GM18867 (cell line): ENCODE results near the gene ZNF783.
A peak's percentile ranks its signal among the peaks of the same experiment; 100 is the strongest.

Source experiments
- ATAC-seq: cut with Tn5 transposase; IDR thresholded peaks from one replicate; pipeline ENCODE4 v1.9.1; 2021; ENCODE audit warnings: mild to moderate bottlenecking, moderate library complexity; ENCODE audit not compliant: unreplicated experiment

Gene ZNF783

DNA sequence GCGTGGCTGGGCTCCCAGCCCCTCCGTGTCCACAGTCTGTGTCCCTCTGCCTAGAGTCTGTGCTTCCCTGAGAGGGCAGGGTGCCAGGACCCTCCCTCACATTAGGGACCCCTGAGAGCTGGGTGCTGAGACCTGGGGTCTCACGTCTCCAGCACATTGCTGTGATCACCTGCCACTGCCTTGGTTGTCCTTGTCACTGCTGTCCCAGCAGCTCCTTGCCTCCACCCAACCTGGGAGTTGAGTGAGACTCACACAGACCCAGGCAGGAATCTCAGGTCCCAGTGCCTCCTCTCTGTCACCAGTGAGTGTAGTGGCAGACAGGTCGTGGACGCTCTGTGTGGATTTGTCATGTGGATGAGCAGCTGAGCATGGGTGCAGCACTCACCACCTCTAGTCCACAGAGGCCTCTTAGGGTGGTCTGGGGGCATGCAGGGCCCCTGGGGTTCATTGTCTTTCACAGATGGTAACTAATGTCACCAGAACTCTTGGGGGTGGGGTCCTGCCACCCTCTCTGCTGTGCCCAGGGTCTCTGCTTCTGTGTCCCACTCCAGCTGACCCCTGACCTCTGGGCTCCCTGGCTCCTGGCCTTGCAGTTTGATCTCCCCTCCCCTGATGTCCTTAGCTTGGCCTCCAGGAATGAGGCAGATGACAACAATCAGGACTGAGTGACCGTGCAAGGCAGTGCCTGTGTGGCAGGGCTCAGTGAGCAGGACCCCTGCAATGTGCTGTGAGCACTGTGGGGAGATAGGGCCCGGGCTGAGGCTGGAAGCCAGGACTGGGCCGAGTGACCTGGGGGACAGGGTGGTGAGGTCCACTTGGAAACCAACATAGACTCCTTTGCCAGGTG is 18.9 kb downstream of the ZNF783 start:
- ATAC-seq: no peak

DNA sequence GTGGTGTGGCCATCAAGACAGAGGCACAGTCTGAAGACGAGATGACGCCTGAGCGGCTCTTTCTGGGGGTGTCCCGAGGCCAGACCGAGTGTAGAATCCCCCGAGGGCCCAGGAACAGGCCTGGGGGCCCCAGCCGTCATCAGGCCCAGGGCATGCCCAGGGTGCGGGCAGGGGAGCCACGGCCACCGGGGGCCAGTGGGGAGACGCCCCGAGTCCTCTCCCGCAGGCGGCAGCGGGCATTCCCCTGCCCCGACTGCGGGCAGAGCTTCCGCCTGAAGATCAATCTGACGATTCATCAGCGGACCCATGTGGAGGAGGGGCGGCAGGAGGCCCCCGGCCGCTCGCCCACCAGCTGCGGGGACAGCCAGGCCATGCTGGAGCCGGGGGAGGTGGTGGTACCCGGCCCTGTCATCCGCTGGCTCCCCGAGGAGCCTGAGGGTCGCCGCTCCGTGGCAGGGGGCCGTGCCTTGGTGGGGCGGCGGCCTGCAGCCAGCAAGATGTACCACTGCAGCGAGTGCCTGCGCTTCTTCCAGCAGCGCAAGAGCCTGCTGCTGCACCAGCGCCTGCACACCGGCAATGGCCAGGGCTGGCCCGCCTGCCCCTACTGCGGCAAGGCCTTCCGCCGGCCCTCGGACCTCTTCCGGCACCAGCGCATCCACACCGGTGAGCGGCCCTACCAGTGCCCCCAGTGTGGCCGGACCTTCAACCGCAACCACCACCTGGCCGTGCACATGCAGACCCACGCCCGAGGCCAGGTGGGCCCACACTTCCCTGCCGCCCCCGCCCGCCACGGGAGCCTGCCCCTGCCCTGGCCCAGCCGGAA is 19.7 kb downstream of the ZNF783 start:
- ATAC-seq: no peak

DNA sequence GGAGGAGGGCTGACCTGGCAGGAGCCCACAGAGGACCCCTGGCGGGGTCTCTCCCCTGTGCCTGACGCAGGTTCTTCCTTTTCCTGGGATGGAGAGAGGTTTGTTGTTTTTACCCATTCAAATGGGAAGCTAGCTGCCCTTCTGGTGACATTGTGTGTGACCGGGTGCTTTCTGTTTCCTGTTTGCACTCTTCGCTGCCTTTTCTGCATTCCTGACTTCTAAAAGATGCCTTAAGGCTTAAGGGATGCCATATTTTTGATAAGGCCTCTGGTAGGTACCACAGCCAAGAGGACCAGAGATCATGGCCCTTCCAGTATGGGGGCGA is 20.3 kb downstream of the ZNF783 start:
- no peak for ATAC-seq

DNA sequence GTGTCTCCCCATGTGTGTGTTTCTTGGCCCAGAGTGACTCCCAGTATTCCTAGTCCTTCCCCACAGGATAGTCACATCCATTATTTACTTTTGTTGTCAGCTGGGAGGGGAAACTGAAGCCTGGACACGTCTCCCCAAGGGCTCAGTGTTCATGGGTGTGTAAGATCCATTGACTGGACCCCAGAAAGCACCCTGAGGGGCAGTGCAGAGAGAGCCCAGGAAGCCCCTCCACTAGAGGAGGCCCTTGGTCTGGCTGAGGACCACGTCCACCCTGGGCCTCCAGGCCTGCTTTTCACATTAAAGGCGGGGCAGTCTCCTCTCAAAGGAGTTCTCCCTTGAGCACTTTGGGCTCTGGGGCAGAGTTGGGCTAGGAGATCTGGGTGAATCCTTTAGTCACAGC is 21.3 kb downstream of the ZNF783 start:
- ATAC-seq: no peak

DNA sequence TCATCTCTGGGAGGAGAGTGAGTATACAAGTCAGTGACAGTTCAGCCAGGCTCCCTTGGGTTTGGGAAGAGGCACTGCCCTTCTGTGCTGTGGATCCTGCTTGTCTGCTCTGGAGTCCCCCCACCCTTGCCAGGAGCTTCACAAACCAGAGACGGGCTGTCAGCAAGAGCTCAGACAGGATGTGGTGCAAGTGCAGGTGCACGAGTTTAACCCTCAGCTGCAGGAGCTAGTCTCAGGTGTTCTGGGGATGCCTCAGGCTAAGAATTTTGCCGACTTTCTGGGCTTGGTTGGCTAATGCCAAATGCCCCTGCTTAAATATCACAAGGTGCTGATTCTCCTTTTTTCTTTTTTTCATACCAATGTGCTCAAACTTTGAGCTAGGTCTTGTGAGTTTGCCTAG is 22.3 kb downstream of the ZNF783 start:
- ATAC-seq: no peak

DNA sequence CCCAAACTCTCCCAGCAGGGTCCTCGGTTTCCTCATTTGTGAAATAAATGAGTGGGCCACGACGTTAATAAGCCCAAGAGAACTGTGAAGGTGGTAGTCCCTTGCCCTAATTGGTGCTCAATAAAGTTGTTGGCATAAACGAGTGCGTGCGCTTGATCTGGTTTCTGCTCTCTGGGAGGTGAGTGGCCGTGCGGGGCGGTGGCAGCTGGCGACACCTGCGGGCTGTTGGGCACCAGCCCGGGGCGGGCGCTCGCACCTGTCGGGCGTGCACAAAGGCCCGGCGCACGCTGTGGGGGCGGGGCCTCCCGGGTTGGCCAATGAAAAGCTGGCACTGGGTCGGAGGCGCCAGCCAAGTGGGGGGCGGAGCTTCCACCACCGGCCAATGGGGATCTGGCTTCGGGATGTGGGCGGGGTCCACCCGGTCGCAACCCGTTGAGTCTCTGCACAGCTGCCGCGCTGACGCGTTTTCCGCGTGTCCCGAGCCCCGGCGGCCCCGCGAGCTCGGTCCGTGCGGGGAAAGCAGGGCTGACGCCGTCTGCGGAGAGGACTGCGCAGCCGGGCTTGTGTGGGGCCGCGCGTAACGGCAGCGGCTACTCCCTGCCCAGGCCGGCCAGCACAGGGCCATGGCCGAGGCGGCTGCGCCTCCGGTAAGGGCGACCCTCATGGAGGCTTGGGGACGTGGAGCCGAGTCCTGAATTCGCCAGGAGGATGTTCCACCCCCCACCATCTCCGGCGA is 23.0 kb downstream of the ZNF783 start:
- ATAC-seq: peak; percentile 96

DNA sequence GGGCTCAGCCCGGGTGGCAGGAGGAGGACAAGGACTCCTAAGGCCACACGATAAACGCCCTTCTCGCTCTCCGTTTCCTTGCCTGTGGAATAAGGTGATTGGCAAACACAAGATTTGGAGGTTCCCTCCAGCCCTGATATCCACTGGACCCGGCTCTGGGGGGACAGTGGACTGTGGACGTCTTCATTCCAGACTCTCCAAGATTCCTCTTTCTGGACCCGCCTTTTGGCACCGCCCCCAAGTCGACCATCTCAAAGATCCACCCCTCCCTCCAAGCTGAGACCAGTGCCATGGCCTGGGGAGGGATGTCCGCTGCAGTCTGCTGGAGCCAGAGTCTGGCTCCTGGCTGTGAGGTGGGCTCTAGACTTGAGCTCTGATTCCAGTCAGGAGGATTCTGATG is 23.6 kb downstream of the ZNF783 start:
- no peak for ATAC-seq

DNA sequence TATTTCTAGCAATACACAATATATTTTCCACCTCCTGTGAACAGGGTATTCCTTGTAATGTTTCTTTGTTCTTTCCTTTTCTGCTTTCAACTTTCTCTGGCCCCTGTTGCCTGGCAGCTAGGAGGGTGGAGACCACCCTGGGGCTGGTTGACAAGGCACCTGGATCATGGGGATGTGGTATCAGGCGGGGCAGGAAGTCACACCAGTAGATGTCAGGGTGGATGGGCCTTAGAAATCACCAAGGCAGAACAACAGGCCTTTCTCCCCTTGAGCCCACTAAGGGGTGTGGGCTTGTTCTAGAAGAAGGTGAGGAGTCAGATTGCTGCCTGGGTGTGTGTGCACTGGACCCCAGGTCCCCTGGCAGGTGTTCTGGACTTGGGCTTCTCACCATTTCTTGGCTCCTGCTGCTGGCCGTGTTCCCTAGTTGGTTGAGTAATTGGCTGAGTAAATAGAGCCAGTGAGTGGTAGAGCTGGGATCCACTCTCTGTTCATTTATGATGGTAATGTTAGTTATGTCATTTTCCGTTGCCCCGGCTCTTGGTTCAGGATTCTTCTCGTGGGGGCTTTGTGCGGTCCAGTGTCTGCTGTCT is 24.9 kb downstream of the ZNF783 start:
- ATAC-seq: no peak

DNA sequence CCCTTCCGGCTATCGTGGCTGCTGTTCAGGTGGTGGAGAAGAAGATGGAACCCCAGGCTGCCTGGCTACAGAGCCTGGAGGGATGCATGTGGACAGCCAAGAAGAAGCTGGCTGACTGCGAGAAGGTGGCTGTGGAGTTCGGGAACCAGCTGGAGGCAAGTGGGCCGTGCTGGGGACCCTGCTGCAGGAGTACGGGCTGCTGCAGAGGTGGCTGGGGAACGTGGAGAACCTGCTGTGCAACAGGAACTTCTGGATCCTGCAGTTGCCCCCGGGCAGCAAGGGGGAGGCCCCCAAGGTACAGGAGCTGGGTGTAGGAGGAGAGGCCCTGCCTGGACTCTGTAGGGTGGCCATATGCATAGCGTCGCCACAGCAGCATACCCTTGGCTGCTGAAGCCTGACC is 25.6 kb downstream of the ZNF783 start:
- ATAC-seq: no peak

DNA sequence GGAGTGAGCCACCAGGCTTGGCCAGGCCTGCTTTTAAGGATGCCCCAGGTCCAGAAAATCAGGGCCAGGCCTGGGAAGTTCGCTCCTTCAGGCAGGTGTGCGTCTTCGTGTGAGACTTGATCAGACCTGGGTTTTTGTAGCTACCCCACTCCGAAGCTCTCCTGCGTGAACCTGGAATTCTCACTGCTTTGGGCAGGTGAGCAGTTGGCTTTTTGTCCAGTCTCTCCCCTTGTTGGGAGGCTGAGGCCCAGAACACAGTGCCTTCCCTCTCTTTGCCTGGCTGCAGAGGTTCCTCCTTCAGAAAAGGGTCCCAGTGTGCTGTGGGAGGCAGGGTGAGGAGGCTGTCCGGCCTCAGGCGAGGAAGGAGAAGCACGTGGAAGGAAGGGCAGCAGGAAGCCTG is 27.3 kb downstream of the ZNF783 start:
- no peak for ATAC-seq

GRCh38 chr7:149289856-149290255 is 27.9 kb downstream of the ZNF783 start:
- ATAC-seq: no peak

- ATAC-seq: no peak
These were observed 29.2 kb downstream of the ZNF783 start for GRCh38 chr7:149291036-149291780.

- ATAC-seq: no peak
These were observed 29.9 kb downstream of the ZNF783 start for GRCh38 chr7:149291781-149292461.

- ATAC-seq: no peak
These were observed 30.4 kb downstream of the ZNF783 start for GRCh38 chr7:149292462-149292823.

DNA sequence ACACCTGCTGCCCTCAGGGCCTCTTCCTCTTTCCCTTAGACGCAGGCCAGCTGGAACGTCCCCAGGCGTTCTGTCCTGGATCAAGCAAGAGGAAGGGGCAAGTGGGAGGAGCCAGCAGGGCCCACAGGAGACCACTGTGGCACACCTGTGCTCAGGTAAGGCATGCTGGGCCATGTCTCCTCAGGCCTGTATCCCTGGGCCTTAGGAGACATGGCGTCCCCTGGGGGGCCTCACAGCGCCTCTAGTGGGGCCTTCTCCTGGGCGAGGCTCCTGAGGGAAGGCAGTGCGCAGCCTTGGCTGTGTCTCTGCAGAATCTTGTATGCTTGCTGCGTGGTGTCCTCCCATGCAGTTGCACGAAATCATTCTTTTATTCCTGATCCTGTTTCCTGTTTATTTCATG is 31.3 kb downstream of the ZNF783 start:
- ATAC-seq: no peak

DNA sequence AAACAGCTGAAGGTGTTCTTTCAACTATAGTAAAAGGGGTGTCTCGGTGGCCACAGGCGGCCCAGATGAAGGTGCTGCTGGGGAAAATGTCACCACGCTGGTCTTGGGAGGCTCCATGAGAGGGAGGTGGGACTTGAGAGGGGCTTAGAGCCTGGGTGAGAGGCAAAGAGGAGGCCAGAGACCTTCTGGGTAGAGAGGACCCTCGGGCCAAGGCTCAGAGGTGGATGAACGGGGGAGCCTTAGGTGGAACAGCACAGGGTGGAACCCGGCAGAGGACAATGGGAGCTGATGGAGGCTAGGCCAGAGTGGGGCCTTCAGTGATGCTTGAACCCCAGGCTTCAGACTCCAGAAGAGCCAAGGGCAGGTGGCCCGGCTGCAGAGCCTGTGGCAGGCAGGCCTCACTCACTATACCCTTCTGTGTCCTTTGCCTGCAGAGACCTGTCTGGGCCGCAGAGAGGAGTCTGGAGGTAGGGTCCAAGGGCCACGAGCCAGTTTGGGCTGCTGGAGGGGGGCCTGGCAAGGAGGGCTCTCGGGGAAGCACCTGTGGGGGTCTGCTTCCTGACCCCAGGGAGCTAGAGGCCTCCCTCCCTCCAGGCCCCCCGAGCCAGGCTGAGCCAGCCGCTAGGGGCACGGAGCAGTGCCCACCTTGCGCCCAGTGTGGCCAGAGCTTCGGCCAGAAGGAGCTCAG is 32.1 kb downstream of the ZNF783 start:
- ATAC-seq: no peak

- ATAC-seq: no peak
These were observed 32.9 kb downstream of the ZNF783 start for GRCh38 chr7:149294634-149295480.

DNA sequence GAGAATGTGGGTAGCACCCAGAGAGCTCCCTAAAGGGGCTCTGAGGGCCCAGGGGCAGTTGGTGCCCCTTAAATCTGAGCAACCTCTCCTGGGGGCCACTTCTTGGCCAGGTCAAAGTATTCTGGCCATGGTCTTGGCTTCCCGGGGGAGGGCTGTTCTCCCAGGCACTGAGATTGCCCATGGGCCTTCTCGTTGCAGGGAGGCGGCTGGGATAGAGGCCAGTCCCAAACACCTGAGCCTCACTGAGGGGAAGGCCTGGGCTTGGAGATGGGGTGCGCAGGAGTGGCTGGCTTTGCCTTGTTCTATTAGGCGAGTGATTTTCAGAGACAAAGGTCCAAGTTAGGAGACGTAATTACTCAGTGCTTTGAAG is 33.5 kb downstream of the ZNF783 start:
- no peak for ATAC-seq

DNA sequence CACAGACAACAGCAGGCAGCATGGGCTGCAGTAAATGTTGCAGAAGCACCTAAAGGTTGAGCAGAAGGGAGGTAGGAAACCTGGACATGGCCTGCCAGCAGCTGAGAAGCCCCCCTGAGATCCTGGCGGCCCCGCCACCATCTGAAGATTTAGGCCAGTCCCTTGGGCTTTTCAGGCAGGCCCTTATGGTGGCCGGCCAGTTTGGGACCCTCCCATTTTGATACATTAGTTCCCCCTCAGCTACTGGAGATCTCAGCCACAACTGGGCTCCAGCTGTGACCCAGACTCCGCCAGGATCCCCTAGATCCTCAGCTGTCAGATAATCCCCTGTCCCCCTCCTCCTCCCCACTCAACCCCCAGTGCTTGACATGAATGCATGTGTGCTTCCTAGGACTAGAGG is 34.4 kb downstream of the ZNF783 start:
- no peak for ATAC-seq
